Neural progenitor cell (in vitro differentiated cells): Measurements from ENCODE around the gene NOTCH4.

Experiments used
- EZH2phosphoT487 ChIP-seq: fragments of 200-600 bp; sonication (generic); IDR thresholded peaks from 2 replicates; pipeline ENCODE4 v1.6.1; 2017; ENCODE audit warnings: antibody characterized with exemption
- TF ChIP-seq, protein P1 (sequence below): fragments of 200-600 bp; sonication (generic); IDR thresholded peaks from 2 replicates; pipeline ENCODE4 v1.5.1; 2017; ENCODE audit warnings: antibody characterized with exemption, mild to moderate bottlenecking

DNA sequence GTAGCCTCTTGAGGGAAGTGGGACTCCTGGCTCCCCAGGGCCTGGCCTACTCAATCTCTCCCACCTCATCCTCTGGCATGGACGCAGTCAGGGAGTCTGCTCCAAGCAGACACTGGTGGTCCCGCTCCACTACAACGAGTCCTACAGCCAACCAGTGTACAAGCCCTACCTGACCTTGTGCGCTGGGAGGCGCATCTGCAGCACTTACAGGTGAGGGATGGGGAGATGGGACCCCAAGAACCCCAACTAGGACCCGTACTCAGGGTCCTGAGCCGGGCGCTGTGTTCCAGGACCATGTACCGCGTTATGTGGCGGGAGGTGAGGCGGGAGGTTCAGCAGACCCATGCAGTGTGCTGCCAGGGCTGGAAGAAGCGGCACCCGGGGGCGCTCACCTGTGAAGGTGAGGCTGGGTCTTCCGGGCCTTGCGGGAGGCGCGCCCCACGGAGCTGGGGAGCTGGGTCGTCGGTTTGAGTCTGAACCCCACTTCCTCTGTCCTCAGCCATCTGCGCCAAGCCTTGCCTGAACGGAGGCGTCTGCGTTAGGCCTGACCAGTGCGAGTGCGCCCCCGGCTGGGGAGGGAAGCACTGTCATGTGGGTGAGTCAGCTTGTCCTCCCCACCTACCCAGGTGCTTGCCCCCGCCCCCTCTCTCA is 57.3 kb downstream of the NOTCH4 start:
- TF ChIP-seq, protein P1, sequence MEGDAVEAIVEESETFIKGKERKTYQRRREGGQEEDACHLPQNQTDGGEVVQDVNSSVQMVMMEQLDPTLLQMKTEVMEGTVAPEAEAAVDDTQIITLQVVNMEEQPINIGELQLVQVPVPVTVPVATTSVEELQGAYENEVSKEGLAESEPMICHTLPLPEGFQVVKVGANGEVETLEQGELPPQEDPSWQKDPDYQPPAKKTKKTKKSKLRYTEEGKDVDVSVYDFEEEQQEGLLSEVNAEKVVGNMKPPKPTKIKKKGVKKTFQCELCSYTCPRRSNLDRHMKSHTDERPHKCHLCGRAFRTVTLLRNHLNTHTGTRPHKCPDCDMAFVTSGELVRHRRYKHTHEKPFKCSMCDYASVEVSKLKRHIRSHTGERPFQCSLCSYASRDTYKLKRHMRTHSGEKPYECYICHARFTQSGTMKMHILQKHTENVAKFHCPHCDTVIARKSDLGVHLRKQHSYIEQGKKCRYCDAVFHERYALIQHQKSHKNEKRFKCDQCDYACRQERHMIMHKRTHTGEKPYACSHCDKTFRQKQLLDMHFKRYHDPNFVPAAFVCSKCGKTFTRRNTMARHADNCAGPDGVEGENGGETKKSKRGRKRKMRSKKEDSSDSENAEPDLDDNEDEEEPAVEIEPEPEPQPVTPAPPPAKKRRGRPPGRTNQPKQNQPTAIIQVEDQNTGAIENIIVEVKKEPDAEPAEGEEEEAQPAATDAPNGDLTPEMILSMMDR, result peak; percentile 18
- no peak for TF ChIP-seq EZH2phosphoT487
